ENCODE results near the gene UGT1A7.

Gene UGT1A7

DNA sequence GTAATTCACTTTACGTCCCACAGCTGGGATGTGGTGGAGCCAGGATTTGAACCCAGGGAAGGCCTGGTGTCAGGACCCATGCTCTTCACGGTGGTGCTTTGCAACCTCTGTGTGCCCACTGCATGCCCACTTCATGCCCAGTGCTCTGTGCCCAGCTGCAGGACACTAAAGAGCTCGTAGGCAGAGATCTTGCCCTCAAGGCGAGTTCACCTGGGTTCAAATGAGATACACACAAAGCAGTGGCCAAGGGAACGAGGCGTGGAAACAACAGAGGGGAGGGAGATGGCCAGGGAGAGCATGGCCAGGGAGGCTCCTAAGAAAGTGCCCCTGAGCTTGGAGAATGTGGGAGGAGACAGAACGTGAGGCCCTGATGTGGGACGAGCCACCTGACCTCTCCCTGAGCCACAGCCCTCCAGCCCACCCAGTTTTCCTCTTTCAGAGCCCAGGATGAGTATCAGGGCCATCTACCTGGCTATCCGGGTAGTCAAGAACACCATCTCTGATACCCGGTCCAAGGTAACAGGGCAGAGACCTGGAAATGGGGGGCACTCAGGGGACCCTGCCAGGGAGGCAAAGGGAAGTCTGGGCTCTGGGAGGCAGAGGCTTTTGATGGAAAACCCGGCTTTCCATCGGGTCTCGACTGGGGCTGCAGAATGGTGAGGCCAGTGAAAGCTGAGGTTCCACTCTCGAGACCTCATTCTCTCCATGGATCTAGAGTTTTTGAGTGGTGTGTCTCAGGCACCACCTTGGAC lies 116.8 kb downstream of the UGT1A7 start:
- DNase-seq (ENCODE audit: low read depth in 3 of 3): no peak

DNA sequence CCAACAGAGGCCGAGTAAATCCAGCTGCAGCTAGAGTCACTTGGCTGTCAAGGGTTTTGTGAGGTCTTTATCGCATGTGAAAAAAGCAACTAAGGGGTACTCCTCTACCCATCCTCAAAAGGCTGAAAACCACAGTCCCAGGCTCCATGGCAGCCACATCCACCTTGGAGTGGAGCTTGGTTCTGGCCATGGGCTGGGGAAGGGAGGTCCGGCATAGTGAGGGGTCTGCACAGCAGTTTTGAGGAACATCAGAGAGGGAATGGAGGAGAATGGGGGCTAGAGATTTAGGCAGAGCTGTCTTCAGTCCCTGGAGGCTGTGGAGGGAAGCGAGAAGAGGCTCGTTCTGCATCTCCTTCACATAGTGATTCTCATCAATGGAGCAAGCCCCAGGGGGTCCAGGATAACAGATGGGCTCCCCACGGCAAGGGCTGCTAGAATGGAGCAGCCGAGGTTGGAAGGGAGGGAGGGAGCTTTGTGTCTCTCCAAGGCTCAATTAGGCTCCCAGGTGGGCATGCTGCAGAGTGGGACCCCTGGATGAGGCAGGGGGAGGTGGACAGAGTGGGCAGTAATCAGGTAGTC lies 117.5 kb downstream of the UGT1A7 start:
- no peak for DNase-seq (ENCODE audit: low read depth in 3 of 3)

DNA sequence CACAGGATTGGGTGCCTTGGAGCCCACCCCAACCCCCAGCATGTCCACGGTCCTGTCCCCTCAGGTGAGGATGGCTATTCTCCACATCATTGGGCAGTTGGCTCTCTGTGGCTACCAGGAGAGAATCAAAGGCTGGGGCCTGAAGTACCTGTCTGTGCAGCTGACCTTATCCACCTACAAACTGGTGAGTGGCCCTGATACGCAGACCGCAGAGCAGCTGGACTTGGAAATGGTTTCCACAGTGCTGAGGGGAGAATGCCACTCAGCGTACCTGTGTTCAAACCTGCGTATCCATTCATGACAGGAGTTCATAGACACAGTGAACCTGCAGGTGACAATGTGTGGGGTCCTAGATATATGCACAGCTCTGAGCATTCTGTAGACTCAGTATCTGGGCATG lies 118.0 kb downstream of the UGT1A7 start:
- no peak for DNase-seq (ENCODE audit: low read depth in 3 of 3)

DNA sequence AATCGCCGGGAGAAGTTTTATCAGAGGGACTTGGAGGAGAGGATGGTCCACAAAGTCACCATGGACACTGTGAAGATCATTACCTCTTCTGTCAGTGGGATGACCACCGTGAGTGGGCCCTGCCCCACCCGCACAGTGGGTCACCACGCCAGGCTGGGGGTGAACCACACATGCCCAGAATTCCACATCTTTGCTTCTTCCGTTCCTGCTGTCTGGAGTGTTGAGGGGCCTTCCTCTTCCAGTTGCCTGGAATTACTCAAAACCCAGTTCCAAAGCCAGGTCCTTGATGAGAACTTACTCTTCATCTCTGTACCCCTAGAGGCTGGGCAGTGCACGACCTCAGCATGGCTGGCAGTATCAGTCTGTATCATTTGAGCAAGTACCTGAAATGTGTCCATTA lies 118.5 kb downstream of the UGT1A7 start:
- DNase-seq (ENCODE audit: low read depth in 3 of 3): no peak

GRCh38 chr2:233801357-233802131 lies 119.8 kb downstream of the UGT1A7 start:
- no peak for DNase-seq (ENCODE audit: low read depth in 3 of 3)

- no peak for DNase-seq (ENCODE audit: low read depth in 3 of 3)
These were observed 120.6 kb downstream of the UGT1A7 start for GRCh38 chr2:233802132-233802815.

DNA sequence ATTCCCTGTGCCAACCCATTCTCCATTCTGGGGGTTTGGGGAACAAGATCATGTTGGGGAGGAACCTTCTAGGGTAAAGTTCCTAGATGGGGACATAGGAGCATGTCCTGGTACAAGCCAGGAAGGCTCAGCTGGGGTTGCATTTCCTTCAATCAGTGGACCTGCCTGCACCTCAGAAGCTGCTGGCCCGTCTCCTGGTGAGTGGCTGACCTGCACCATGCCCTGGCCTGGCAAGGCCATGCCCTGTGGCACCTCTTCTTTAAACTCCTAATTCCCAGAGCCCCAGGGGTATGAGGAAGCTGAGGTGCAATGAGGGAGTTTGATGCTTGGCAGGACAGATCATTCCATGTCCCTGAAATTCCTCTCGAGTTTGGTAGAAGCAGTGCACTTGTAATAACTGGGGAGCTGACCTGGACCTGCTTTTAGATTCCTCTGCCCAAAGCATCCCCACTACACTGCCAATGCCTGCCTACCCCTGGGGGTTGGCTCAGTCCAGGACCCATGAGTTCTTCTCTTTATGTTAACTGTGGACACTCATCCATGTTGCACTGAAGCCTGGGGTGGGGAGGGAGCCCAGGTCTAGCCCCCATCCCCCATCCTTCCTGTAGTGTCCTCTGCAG lies 121.7 kb downstream of the UGT1A7 start:
- DNase-seq (ENCODE audit: low read depth in 3 of 3): no peak

DNA sequence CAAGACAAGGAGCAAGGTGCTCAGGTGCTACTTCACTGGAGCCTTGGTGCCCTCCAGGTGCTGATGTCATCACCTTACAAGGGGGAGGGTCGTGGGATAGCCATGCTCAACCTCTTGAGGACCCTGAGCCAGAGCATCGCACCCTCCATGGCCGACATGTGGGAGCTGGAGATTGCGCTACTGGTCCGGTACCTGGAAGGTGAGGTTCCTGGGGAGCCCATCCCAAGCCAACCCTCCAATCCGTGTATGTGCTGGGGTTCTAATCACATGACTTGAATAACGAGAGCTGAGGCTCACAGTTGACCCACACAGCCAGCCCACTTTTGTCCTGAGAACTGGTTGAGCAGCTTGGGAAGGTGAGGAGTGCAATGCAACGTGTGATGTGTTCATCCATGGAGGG lies 122.3 kb downstream of the UGT1A7 start:
- no peak for DNase-seq (ENCODE audit: low read depth in 3 of 3)

GRCh38 chr2:233807215-233807865 lies 125.6 kb downstream of the UGT1A7 start:
- DNase-seq (ENCODE audit: low read depth in 3 of 3): no peak

- no peak for DNase-seq (ENCODE audit: low read depth in 3 of 3)
These were observed 126.5 kb downstream of the UGT1A7 start for GRCh38 chr2:233807966-233808935.

GRCh38 chr2:233810385-233810784 lies 128.7 kb downstream of the UGT1A7 start:
- no peak for DNase-seq (ENCODE audit: low read depth in 3 of 3)

DNA sequence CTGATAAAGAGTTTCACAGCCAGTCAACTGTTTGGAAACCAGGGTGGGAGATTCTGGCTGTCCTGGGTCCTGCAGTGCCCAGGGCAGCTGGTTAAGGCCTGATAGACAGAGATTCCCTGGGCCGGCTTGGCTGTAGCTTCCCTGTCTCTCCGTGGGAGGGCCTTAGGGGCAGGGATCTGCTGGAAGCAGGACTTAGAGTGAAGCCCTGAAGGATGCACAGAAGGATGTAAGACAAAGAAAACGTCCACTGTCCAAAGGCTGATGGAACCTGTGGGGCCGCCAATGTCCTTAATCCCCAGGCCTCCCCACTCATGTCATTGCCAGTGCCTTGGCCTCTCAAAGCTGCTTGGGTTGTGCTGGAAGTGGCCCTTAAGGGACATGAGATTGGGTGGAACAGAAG lies 129.4 kb downstream of the UGT1A7 start:
- DNase-seq (ENCODE audit: low read depth in 3 of 3): no peak

GRCh38 chr2:233811732-233812131 lies 130.0 kb downstream of the UGT1A7 start:
- DNase-seq (ENCODE audit: low read depth in 3 of 3): no peak

GRCh38 chr2:233813236-233814055 lies 131.7 kb downstream of the UGT1A7 start:
- no peak for DNase-seq (ENCODE audit: low read depth in 3 of 3)

GRCh38 chr2:233814056-233814835 lies 132.5 kb downstream of the UGT1A7 start:
- no peak for DNase-seq (ENCODE audit: low read depth in 3 of 3)

DNA sequence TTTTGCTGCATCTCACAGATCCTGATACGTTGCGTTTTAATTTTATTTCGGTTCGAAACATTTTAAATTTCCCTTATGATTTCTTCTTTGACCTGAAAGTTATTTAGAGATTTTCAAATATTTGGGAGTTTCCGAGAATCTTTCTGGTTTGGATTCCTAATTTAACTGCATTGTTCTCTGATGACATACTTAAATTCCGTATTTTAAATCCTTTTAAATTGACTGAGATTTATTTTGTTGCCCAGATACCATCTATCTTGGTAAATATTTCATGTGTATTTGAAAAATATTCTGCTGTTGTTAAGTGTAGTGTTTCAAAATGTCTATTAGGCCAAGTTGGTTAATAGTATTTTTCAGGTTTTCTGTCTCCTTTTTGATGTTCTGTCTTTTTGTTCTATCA lies 134.2 kb downstream of the UGT1A7 start:
- no peak for DNase-seq (ENCODE audit: low read depth in 3 of 3)

GRCh38 chr2:233816334-233816733 lies 134.6 kb downstream of the UGT1A7 start:
- DNase-seq (ENCODE audit: low read depth in 3 of 3): no peak

GRCh38 chr2:233816771-233817170 lies 135.1 kb downstream of the UGT1A7 start:
- DNase-seq (ENCODE audit: low read depth in 3 of 3): no peak

Data from stimulated activated CD4-positive, alpha-beta T cell treated with anti-CD3 and anti-CD28 coated beads, TNF-alpha, amount 100 ng/mL, for 4 hours (primary cell).